OCI-LY1 (cell line): ENCODE measurements around the gene PRMT2.

ENCODE experiments used
- CTCF ChIP-seq: fragments of 200-600 bp; sonication (generic), shearing (Covaris generic); IDR thresholded peaks from 2 replicates; pipeline ENCODE4 v1.5.1; 2017; ENCODE audit warnings: mild to moderate bottlenecking, antibody characterized with exemption, low read length, moderate library complexity, mixed read lengths
- EZH2 ChIP-seq: fragments of 200-600 bp; sonication (generic), shearing (Covaris generic); IDR thresholded peaks from 2 replicates; pipeline ENCODE4 v1.8.0; 2017; ENCODE audit warnings: borderline replicate concordance, mixed run types, mild to moderate bottlenecking, antibody characterized with exemption, low read length, moderate library complexity, mixed read lengths

- TF ChIP-seq CTCF (no peak), EZH2 (no peak)
These were observed 39.3 kb upstream of the PRMT2 start for GRCh38 chr21:46596201-46596600.
